Muscle of back (tissue), 11 donors: Measurements from ENCODE around the gene NUP50. TPM values are rescaled to one million over a fixed set of nuclear protein-coding genes. Genes with fewer than 3 reads are reported as not detected.
A peak's percentile ranks its signal among the peaks of the same experiment; 100 is the strongest.

ENCODE experiments used
- DNase-seq, 3 donors: peaks; one replicate each; pipeline versions ENCODE4 v3.0.0 to v3.0.0-alpha.2; 2013
- polyA plus RNA-seq, 10 donors: library from polyadenylated mRNA; unstranded; fragments of 120-200 nt; gene quantifications; one replicate each; pipeline ENCODE4 v1.2.1, GENCODE V29; 2013; ENCODE audit not compliant: insufficient read length in 10 of 10

NUP50 gene
- polyA plus RNA-seq, 10 donors = 16.0 to 29.6 (median 22.6) TPM

DNA sequence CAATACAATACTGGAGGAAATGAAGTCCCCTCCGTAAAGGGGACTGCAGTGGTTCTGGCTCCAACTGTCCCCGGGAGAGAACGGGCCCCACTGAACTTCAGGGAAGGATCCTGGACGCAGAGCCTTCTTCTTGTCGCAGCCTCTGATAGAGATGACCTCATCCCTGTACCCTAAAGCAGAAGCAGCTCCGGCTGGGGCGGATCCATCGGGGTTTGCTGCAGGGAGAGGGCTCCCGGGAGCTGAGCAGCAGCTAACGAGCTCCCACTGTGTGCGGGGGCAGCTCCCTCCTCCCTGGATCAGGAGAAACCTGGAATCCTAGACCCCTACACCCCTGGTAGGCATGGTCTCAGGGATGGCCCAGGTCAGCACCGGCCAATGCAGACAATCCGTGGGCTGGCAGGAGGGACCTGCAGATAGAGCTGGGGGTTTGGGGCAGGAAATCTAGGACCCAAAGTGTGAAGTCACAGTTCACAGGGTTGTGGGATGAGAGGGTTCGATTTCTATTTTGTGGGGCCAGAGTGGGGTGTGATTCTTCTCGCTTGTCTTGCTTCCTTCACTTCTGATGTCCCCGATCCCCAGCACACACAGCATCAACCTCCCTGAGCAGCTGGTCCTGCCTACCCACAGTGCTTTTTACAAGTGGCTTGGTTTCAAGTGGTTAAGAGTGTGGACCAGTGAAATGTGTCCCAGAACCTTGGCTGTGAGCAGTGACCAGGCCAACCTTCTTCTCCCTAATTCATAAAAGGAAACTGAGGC is 64.1 kb downstream of the NUP50 start:
- no peak for DNase-seq

GRCh38 chr22:45228401-45228754 is 64.7 kb downstream of the NUP50 start:
- no peak for DNase-seq

GRCh38 chr22:45229181-45229580 is 65.5 kb downstream of the NUP50 start:
- DNase-seq = no peak

DNA sequence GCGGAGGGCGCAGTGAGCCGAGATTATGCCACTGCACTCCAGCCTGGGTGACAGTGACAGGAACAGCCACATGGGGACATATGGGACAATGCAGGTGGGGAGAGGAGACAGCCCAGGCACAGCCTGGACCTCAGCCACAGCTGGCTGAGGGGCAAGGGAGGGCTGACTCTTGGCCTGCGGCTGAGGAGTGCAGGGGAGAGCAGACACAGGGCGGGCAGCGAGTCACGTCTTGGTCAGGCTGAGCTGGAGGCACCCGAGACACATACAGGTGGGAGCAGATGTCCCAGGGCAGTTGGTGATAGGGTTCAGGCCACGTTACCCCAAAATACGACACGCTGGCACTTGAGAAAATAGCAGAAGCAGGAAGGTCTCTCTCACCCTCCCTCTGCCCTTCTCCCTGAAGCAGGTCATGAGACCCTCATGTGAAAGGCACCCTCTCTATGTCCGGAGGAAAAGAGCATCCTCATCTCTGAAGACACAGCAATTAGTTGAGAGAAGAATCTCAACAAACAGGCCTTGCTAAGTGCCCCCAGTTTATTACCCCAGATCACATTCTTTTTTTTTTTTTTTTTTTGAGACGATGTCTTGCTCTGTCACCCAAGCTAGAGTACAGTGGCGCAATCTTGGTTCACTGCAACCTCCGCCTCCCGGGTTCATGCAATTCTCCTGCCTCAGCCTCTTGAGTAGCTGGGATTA is 66.4 kb downstream of the NUP50 start:
- no peak for DNase-seq

DNA sequence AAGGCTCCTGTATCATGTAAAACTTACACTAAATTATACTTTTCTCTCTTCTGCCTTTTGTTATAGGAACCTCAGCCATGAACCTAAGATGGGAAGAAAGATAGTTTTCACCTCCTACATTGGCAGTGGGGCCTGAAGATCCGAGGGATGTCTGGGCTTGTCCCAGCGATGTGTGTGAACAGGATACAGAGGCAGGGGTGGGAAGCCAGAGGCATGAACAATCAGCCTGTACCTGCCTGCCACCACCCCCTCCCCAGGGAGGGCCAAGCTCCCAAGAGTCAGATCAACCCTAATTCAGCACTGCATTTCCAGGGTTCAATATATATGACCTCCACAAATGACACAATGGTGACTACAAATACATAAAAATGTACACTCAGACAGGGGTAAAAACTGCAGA is 67.6 kb downstream of the NUP50 start:
- no peak for DNase-seq

- DNase-seq = no peak
Observed at GRCh38 chr22:45233386-45233785, 69.7 kb downstream of the NUP50 start.

DNA sequence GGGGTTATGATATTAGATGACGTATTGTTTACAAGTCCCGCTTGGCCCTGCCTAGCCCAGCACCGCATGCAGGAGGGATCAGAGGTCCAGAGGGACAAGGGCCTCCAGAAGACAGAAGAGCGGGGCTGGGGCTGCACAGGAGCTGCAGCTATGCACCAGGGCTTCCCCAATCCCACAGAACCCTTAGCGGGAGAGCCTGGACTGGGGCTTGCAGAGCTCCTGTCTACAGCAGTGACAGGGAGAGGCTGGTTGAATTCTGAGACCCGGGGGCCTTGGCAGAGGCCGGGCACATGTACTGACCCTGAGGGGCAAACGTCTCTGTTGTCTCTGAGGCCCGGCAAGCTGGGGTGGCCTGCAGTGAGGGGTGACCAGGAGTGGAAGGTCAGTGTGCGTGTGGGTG is 70.1 kb downstream of the NUP50 start:
- no peak for DNase-seq

DNA sequence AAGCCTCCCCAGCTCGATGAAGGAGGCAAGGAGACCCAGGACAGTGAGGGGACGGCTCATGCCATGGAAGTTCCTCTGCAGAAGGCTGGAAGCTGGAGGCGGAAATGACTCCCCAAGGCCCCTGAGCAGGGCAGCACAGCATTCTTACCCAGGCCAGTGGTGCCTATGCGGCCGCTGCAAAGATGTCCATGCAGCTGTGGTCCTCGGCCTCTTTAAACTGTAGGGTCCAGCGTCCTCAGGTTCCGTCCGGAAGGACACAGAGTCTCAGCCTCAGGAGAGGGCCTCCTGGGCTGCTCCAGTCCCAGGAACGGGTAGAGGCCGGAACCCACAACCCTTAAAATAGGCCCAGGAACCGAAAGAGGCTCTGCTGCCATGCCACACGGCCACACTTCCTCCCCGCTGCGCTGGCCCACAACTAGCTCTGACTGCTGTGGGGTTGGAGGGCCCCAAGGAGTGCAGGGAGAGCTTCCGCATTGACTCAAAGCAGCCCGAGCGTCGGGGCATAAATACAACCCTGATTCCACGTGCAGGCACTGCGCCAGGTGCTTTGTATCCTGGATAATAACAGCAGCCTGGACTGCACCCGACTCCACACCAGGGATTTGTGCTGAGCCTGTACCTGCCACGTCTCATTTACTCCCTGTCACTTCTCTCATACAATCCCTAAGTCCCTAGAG is 71.5 kb downstream of the NUP50 start:
- DNase-seq = peak in 1 of 3 donors; percentile 54

- no peak for DNase-seq
Observed at GRCh38 chr22:45235851-45236342, 72.2 kb downstream of the NUP50 start.

DNA sequence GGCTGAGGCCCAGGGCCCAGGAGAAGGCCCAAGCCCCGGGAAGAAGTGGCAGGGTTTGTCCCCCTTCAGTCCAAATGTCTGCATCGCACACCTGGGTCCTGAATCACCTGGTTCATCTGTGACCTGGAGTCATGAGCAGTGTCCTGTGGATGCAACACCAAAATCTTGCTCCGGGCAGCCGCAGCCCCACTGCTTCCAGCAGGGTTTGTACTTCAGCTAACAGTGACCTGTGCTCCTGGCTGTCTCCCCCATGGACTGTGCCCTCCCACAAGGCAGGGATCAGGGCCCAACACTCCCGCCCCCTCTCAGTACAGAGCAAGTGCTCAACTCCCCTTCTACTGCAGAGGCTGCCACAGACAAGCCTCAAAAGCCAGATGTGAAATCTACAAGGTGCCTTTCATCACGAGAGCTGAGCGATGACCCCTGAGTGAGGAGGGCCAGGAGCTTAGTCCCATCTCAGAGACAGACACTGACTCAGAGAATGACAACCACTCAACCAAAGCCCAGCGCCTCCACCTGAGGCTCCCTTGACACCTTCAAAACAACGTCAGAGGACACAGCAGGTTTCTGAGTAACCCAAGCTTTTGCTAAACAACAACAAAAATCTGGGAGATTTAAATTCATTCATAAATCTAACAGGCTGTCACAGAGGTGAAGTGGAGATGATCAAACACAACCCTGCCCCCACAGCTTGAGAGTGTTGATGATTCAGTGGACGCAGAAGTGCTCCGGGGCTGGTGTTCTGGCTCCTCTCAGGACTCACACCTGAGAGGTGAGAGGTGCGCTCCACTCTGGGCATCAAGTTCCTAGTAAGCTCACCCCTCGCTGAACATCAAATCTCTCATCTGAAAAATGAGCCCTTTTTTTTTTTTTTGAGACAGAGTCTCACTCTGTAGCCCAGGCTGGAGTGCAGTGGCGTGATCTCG is 73.6 kb downstream of the NUP50 start:
- DNase-seq = no peak

Other genes starting within 250 kb of the NUP50 start
- gene PHF21B, start 153.9 kb upstream of the NUP50 start, polyA plus RNA-seq = under 1 TPM; 0.29 to 0.94 (median 0.48) TPM
- gene KIAA0930, start 77.0 kb downstream of the NUP50 start, polyA plus RNA-seq = 10 to 100 TPM; 11.2 to 25.0 (median 15.3) TPM
- under 1 TPM in 1 of 10 donors, not detected in 9; 0.11 TPM for gene UPK3A, start 121.0 kb downstream of the NUP50 start, polyA plus RNA-seq
- gene FAM118A, start 146.0 kb downstream of the NUP50 start, polyA plus RNA-seq = 10 to 100 TPM in 9 of 10 donors, 1 to 10 TPM in 1; 9.2 to 80.0 (median 18.7) TPM
- gene SMC1B, start 249.7 kb downstream of the NUP50 start, polyA plus RNA-seq = 1 to 10 TPM in 1 of 10 donors, under 1 TPM in 9; 0.05 to 1.1 (median 0.09) TPM
- 1 to 10 TPM; 1.3 to 4.8 (median 2.0) TPM for gene RIBC2, start 249.8 kb downstream of the NUP50 start, polyA plus RNA-seq